Endothelial cell (in vitro differentiated cells): Measurements from ENCODE around the gene SLC47A1. TPM values are rescaled to one million over a fixed set of nuclear protein-coding genes. Genes with fewer than 3 reads are reported as not detected.

Experiments
- DNase-seq: peaks from one replicate; pipeline ENCODE4 v3.0.0; 2021; ENCODE audit warnings: low spot score
- H3K27ac Mint-ChIP-seq: one replicate; pipeline ENCODE4 v1.8.0; 2021; ENCODE audit warnings: mixed read lengths, inconsistent platforms; ENCODE audit not compliant: unreplicated experiment
- H3K27me3 Mint-ChIP-seq: one replicate; pipeline ENCODE4 v1.8.0; 2021; ENCODE audit warnings: mild to moderate bottlenecking, moderate library complexity, mixed read lengths, inconsistent platforms; ENCODE audit not compliant: unreplicated experiment
- H3K36me3 Mint-ChIP-seq: one replicate; pipeline ENCODE4 v1.8.0; 2021; ENCODE audit warnings: mild to moderate bottlenecking, low read depth, mixed read lengths, inconsistent platforms; ENCODE audit not compliant: unreplicated experiment
- H3K4me1 Mint-ChIP-seq: one replicate; pipeline ENCODE4 v1.8.0; 2021; ENCODE audit warnings: mild to moderate bottlenecking, mixed read lengths, inconsistent platforms; ENCODE audit not compliant: unreplicated experiment
- H3K4me3 Mint-ChIP-seq: one replicate; pipeline ENCODE4 v1.8.0; 2021; ENCODE audit warnings: mild to moderate bottlenecking, mixed read lengths, inconsistent platforms; ENCODE audit not compliant: unreplicated experiment
- H3K9me3 Mint-ChIP-seq: one replicate; pipeline ENCODE4 v1.8.0; 2021; ENCODE audit warnings: mixed read lengths, inconsistent platforms; ENCODE audit not compliant: unreplicated experiment
- CTCF ChIP-seq: fragments of 200-600 bp; sonication (generic); IDR thresholded peaks from one replicate; pipeline ENCODE4 v1.5.0; 2021; ENCODE audit warnings: antibody characterized with exemption; ENCODE audit not compliant: unreplicated experiment
- total RNA-seq: library from RNA; stranded (reverse); fragmentation: NEBNext Ultra II Directional; extraction: Animal tissue kit (Norgen Biotek cat#: 25700); gene quantifications from one replicate; pipeline ENCODE4 v1.2.1, GENCODE V29; 2021; ENCODE audit not compliant: unreplicated experiment

The SLC47A1 gene
- total RNA-seq, 1 donor from 2014 or later, result 6.8 TPM

GRCh38 chr17:19561697-19562318 is 28.2 kb downstream of the SLC47A1 start:
- Mint-ChIP-seq H3K9me3 (peaks cover 4% of the 10 kb centered on the region), H3K36me3 (peaks cover 4% of the 10 kb centered on the region), H3K4me3 (no peak overlapping the region), H3K27me3 (peaks cover 2% of the 10 kb centered on the region), H3K27ac (no peak overlapping the region), H3K4me1 (no peaks in the 10 kb centered on the region)
- no peak for DNase-seq
- no peak for TF ChIP-seq CTCF

GRCh38 chr17:19565817-19566575 is 32.3 kb downstream of the SLC47A1 start:
- no peak overlapping the region for H3K27ac Mint-ChIP-seq
- H3K9me3 Mint-ChIP-seq, result no peaks in the 10 kb centered on the region
- H3K4me3 Mint-ChIP-seq, result no peak overlapping the region
- no peak for DNase-seq
- peaks cover 5% of the 10 kb centered on the region for H3K4me1 Mint-ChIP-seq
- no peaks in the 10 kb centered on the region for H3K36me3 Mint-ChIP-seq
- TF ChIP-seq CTCF, result no peak
- peaks cover 2% of the 10 kb centered on the region for H3K27me3 Mint-ChIP-seq

- no peak for DNase-seq
- no peak for TF ChIP-seq CTCF
- Mint-ChIP-seq H3K36me3 (no peaks in the 10 kb centered on the region), H3K4me1 (peaks cover 5% of the 10 kb centered on the region), H3K9me3 (no peaks in the 10 kb centered on the region), H3K27ac (no peak overlapping the region), H3K4me3 (no peak overlapping the region), H3K27me3 (peaks cover 2% of the 10 kb centered on the region)
Observed at GRCh38 chr17:19567216-19568015, 33.8 kb downstream of the SLC47A1 start.

- DNase-seq, result no peak
Observed at GRCh38 chr17:19568016-19568350, 34.3 kb downstream of the SLC47A1 start.

More at GRCh38 chr17:19568016-19568350, 34.3 kb downstream of the SLC47A1 start:
- peaks cover 5% of the 10 kb centered on the region for H3K4me1 Mint-ChIP-seq
- H3K27me3 Mint-ChIP-seq, result peaks cover 2% of the 10 kb centered on the region
- H3K4me3 Mint-ChIP-seq, result no peak overlapping the region
- H3K27ac Mint-ChIP-seq, result no peak overlapping the region
- no peaks in the 10 kb centered on the region for H3K36me3 Mint-ChIP-seq
- TF ChIP-seq CTCF, result no peak
- no peaks in the 10 kb centered on the region for H3K9me3 Mint-ChIP-seq
